ENCODE data around the gene UBE2Z. TPM values are rescaled to one million over a fixed set of nuclear protein-coding genes. Genes with fewer than 3 reads are reported as not detected.

UBE2Z gene
- total and polyA plus RNA-seq, 12 donors = 30.8 to 92.2 (median 75.1) TPM

GRCh38 chr17:48925991-48926342, 17.8 kb downstream of the UBE2Z start:
- intact Hi-C loops (cut with DNase I) = no loop called here
- Histone ChIP-seq H3K4me3 (no peak overlapping the region), H3K9me3 (replicated peaks in 1 of 3) (no peaks in the 10 kb centered on the region), H3K27me3 (no peaks in the 10 kb centered on the region), H3K27ac (no peak overlapping the region), H3K36me3 (replicated peaks in 1 of 2) (peaks cover 0 to 97% of the 10 kb centered on the region in 2 donors), H3K4me1 (replicated peaks in 1 of 2) (peaks cover 11 to 13% of the 10 kb centered on the region in 2 donors)
- no peak for DNase-seq
- TF ChIP-seq POLR2A (IDR thresholded peaks at IDR 0.05) (no peak), CTCF (IDR thresholded peaks at IDR 0.05) (no peak)
- 40 to 49% (median 43%) methylated on average over 3 of the region's 3 CpGs for WGBS, 4 donors

GRCh38 chr17:48927978-48928745, 20.0 kb downstream of the UBE2Z start:
- Histone ChIP-seq H3K4me1 (replicated peaks in 1 of 2) (peaks cover 11 to 15% of the 10 kb centered on the region in 2 donors), H3K9me3 (replicated peaks in 1 of 3) (no peaks in the 10 kb centered on the region), H3K27ac (peak overlapping the region in 1 of 5 donors; percentile 76), H3K4me3 (no peak overlapping the region), H3K36me3 (replicated peaks in 1 of 2) (peaks cover 0 to 97% of the 10 kb centered on the region in 2 donors), H3K27me3 (no peaks in the 10 kb centered on the region)
- WGBS, 4 donors = 70 to 87% (median 80%) methylated on average over 6 of the region's 6 CpGs
- intact Hi-C loops (cut with DNase I) = no loop called here
- TF ChIP-seq POLR2A (IDR thresholded peaks at IDR 0.05) (no peak), CTCF (IDR thresholded peaks at IDR 0.05) (no peak)
- no peak for DNase-seq

GRCh38 chr17:48928876-48929811, 20.9 kb downstream of the UBE2Z start:
- Histone ChIP-seq H3K4me1 (replicated peaks in 1 of 2) (peaks cover 11 to 15% of the 10 kb centered on the region in 2 donors), H3K27me3 (no peaks in the 10 kb centered on the region), H3K9me3 (replicated peaks in 1 of 3) (no peaks in the 10 kb centered on the region), H3K27ac (peak overlapping the region in 2 of 5 donors; percentile 62 to 76), H3K4me3 (no peak overlapping the region), H3K36me3 (replicated peaks in 1 of 2) (peaks cover 0 to 97% of the 10 kb centered on the region in 2 donors)
- WGBS, 4 donors = 79 to 87% (median 82%) methylated on average over 6 of the region's 6 CpGs
- no peak for DNase-seq
- TF ChIP-seq CTCF (IDR thresholded peaks at IDR 0.05) = no peak
- TF ChIP-seq POLR2A (IDR thresholded peaks at IDR 0.05) = no peak
- intact Hi-C loops (cut with DNase I) = no loop called here

- Histone ChIP-seq H3K4me3 (no peak overlapping the region), H3K9me3 (replicated peaks in 1 of 3) (no peaks in the 10 kb centered on the region), H3K27me3 (no peaks in the 10 kb centered on the region), H3K36me3 (replicated peaks in 1 of 2) (peaks cover 0 to 97% of the 10 kb centered on the region in 2 donors), H3K27ac (peak overlapping the region in 2 of 5 donors; percentile 62 to 76), H3K4me1 (replicated peaks in 1 of 2) (peaks cover 11 to 15% of the 10 kb centered on the region in 2 donors)
- DNase-seq = no peak
- intact Hi-C loops (cut with DNase I) = no loop called here
- WGBS, 4 donors = 32 to 53% (median 45%) methylated on average over 1 of the region's 1 CpG
- no peak for TF ChIP-seq CTCF (IDR thresholded peaks at IDR 0.05)
- no peak for TF ChIP-seq POLR2A (IDR thresholded peaks at IDR 0.05)
Measured at GRCh38 chr17:48929812-48930165, 21.6 kb downstream of the UBE2Z start.

All from adrenal gland (tissue), 12 donors.